IMR-90 (cell line): ENCODE measurements around the gene ANKRD10. TPM values are rescaled to one million over a fixed set of nuclear protein-coding genes. Genes with fewer than 3 reads are reported as not detected.
"Not testable (repeated sequence)": the region's sequence is repeated elsewhere in the genome, so short reads cannot be mapped to it uniquely, and the experiment has no call there.

Source experiments
- ATAC-seq: fragments of 200-7000 bp; cut with Tn5 transposase; 2 replicates; pipeline ENCODE4 v1.9.1; 2020; ENCODE audit warnings: low read depth, mild to moderate bottlenecking, moderate library complexity
- BruUV-seq: library from RNA; stranded (reverse); fragments of 400-500 nt; replicated peaks from 2 replicates; lab custom pipeline; 2021; lab: Mats Ljungman, UMichigan
- CTCF ChIA-PET: fragments of 300-600 bp; formaldehyde crosslinking; extraction: SDS; loops from one replicate; lab custom pipeline; 2021; ENCODE audit warnings: antibody characterized with exemption; lab: Yijun Ruan, JAX
- POLR2A ChIA-PET: fragments of 300-600 bp; sonication (Branson Sonifier 250); formaldehyde crosslinking; loops from one replicate; lab custom pipeline; 2022; ENCODE audit warnings: antibody characterized with exemption; ENCODE audit not compliant: unreplicated experiment; lab: Charles Lee
- DNase-seq: peaks from one replicate; pipeline ENCODE4 v3.0.0; 2013
- H2AFZ ChIP-seq: replicated peaks from 2 replicates; pipeline ENCODE3; 2013; ENCODE audit warnings: low read length, mild to moderate bottlenecking; ENCODE audit not compliant: poor library complexity
- H2AK5ac ChIP-seq: 2 replicates; pipeline ENCODE4 v1.6.1; 2013; ENCODE audit warnings: low read depth, low read length, inconsistent platforms
- H2AK9ac ChIP-seq: replicated peaks from 2 replicates; pipeline ENCODE3; 2013; ENCODE audit warnings: mild to moderate bottlenecking, low read depth, low read length, moderate library complexity; ENCODE audit not compliant: poor library complexity
- H2BK120ac ChIP-seq: 2 replicates; pipeline ENCODE4 v1.6.1; 2013; ENCODE audit warnings: low read depth, low read length, inconsistent platforms
- H2BK15ac ChIP-seq: 3 replicates; pipeline ENCODE4 v1.6.1; 2013; ENCODE audit warnings: low read depth, low read length, inconsistent platforms
- H2BK20ac ChIP-seq: 2 replicates; pipeline ENCODE4 v1.6.1; 2013; ENCODE audit warnings: low read depth, mild to moderate bottlenecking, inconsistent platforms, low read length, moderate library complexity
- H2BK5ac ChIP-seq: 2 replicates; pipeline ENCODE4 v1.6.1; 2013; ENCODE audit warnings: mild to moderate bottlenecking, low read depth, low read length, inconsistent platforms; ENCODE audit not compliant: poor library complexity, severe bottlenecking
- H3K14ac ChIP-seq: replicated peaks from 2 replicates; pipeline ENCODE4 v1.6.1; 2013; ENCODE audit warnings: low read depth, low read length, inconsistent platforms
- H3K18ac ChIP-seq: 2 replicates; pipeline ENCODE4 v1.6.1; 2013; ENCODE audit warnings: low read depth, low read length, control low read depth
- H3K23ac ChIP-seq: 2 replicates; pipeline ENCODE4 v1.6.1; 2013; ENCODE audit warnings: low read depth, low read length, inconsistent platforms
- H3K27ac ChIP-seq: 2 replicates; pipeline ENCODE4 v1.5.1; 2013; ENCODE audit warnings: mild to moderate bottlenecking, control low read depth, low read length; ENCODE audit not compliant: insufficient read depth
- H3K27me3 ChIP-seq: 2 replicates; pipeline ENCODE4 v1.6.1; 2013; ENCODE audit warnings: low read length; ENCODE audit not compliant: control insufficient read depth, insufficient read depth
- H3K36me3 ChIP-seq: 2 replicates; pipeline ENCODE4 v1.6.1; 2013; ENCODE audit warnings: low read length, mixed read lengths; ENCODE audit not compliant: control insufficient read depth, insufficient read depth
- H3K4ac ChIP-seq: 2 replicates; pipeline ENCODE4 v1.6.1; 2013; ENCODE audit warnings: low read depth, low read length, inconsistent platforms
- H3K4me1 ChIP-seq: 2 replicates; pipeline ENCODE4 v1.6.1; 2013; ENCODE audit warnings: low read length, mixed read lengths; ENCODE audit not compliant: control insufficient read depth, insufficient read depth
- H3K4me2 ChIP-seq: 2 replicates; pipeline ENCODE4 v1.6.1; 2013; ENCODE audit warnings: low read depth, mild to moderate bottlenecking, control low read depth, low read length, moderate library complexity
- H3K4me3 ChIP-seq: 2 replicates; pipeline ENCODE4 v1.5.1; 2013; ENCODE audit warnings: low read depth, mild to moderate bottlenecking, control low read depth, low read length, moderate library complexity; ENCODE audit not compliant: insufficient read depth
- H3K56ac ChIP-seq: 2 replicates; pipeline ENCODE4 v1.6.1; 2013; ENCODE audit warnings: low read length, inconsistent platforms; ENCODE audit not compliant: insufficient read depth; ENCODE audit errors: extremely low read depth
- H3K79me1 ChIP-seq, 2 experiments: 2 replicates each; pipeline ENCODE4 v1.6.1; 2013; ENCODE audit warnings: low read length in 2 of 2, inconsistent platforms in 1 of 2, low read depth in 1 of 2
- H3K9ac ChIP-seq: 2 replicates; pipeline ENCODE4 v1.6.1; 2013; ENCODE audit warnings: low read depth, low read length, control low read depth
- H3K9me1 ChIP-seq: 2 replicates; pipeline ENCODE4 v1.6.1; 2013; ENCODE audit warnings: low read length, inconsistent platforms; ENCODE audit not compliant: insufficient read depth
- H3K9me3 ChIP-seq: 2 replicates; pipeline ENCODE4 v1.6.1; 2013; ENCODE audit warnings: low read length; ENCODE audit not compliant: control insufficient read depth, insufficient read depth
- H4K20me1 ChIP-seq: 2 replicates; pipeline ENCODE4 v1.6.1; 2013; ENCODE audit warnings: low read length, inconsistent platforms; ENCODE audit not compliant: insufficient read depth
- H4K5ac ChIP-seq: 2 replicates; pipeline ENCODE4 v1.6.1; 2013; ENCODE audit warnings: mild to moderate bottlenecking, low read depth, low read length, control low read depth
- H4K8ac ChIP-seq, 2 experiments: 2 replicates each; pipeline ENCODE4 v1.6.1; 2013; ENCODE audit warnings: low read depth in 2 of 2, low read length in 2 of 2, control low read depth in 1 of 2, inconsistent platforms in 1 of 2
- H4K91ac ChIP-seq: 2 replicates; pipeline ENCODE4 v1.6.1; 2013; ENCODE audit warnings: low read depth, low read length, inconsistent platforms; ENCODE audit not compliant: insufficient read depth
- BHLHE40 ChIP-seq: fragments of 150-350 bp; IDR thresholded peaks from 2 replicates; pipeline ENCODE4 v1.6.1; 2016; ENCODE audit warnings: mild to moderate bottlenecking, low read depth, low read length
- CEBPB ChIP-seq: IDR thresholded peaks from 2 replicates; pipeline ENCODE4 v1.6.1; 2012; ENCODE audit warnings: low read depth, low read length, improper control_type of control experiment
- FOS ChIP-seq: fragments of 150-350 bp; IDR thresholded peaks from 2 replicates; pipeline ENCODE4 v1.6.1; 2016; ENCODE audit warnings: low read depth, low read length
- MAZ ChIP-seq: IDR thresholded peaks from 2 replicates; pipeline ENCODE4 v1.6.1; 2012; ENCODE audit warnings: low read depth, mild to moderate bottlenecking, low read length, improper control_type of control experiment, moderate library complexity, borderline replicate concordance
- NFE2L2 ChIP-seq: fragments of 150-350 bp; IDR thresholded peaks from 2 replicates; pipeline ENCODE4 v1.6.1; 2016; ENCODE audit warnings: low read depth, mild to moderate bottlenecking, low read length
- POLR2A ChIP-seq: IDR thresholded peaks from 2 replicates; pipeline ENCODE4 v1.6.1; 2012; ENCODE audit warnings: mild to moderate bottlenecking, low read depth, low read length
- WGBS, 2 experiments: methylation state at CpG; one replicate each; pipeline versions ENCODE4 v1.1.5 to v1.1.7; 2013; ENCODE audit warnings: missing lambda C conversion rate in 2 of 2; ENCODE audit not compliant: insufficient read length in 1 of 2; ENCODE audit errors: extremely low coverage in 2 of 2; 5-methylcytosine and 5-hydroxymethylcytosine counted together
- dilution Hi-C: fragments of 300-500 bp; cut with HindIII; formaldehyde crosslinking; loops from one replicate; pipeline ENCODE4 v1.14.3; 2018; ENCODE audit warnings: low sequenced_read_pairs; ENCODE audit not compliant: unreplicated experiment
- in situ Hi-C: fragments of 300-500 bp; cut with MboI; formaldehyde crosslinking; loops from 3 replicates; pipeline ENCODE4 v1.14.3; 2019; ENCODE audit warnings: low sequenced_read_pairs, inconsistent platforms, mixed read lengths
- intact Hi-C: fragments of 100-400 bp; cut with micrococcal nuclease; formaldehyde crosslinking; loops from 2 replicates; pipeline ENCODE4 v1.10.0; 2022
- polyA plus RNA-seq, 3 experiments: library from polyadenylated mRNA; depleted of rRNA; stranded (reverse); fragments of >200 nt; gene quantifications; 2 replicates each; pipeline ENCODE4 v1.2.3, GENCODE V29; 2012; ENCODE audit warnings: low replicate concordance in 1 of 3
- total RNA-seq: library from RNA; depleted of rRNA; stranded (reverse); fragments of >200 nt; gene quantifications from 2 replicates; pipeline ENCODE4 v1.2.3, GENCODE V29; 2012
- TF ChIP-seq, protein P1 (sequence below): fragments of 150-350 bp; IDR thresholded peaks from 2 replicates; pipeline ENCODE4 v1.6.1; 2017; ENCODE audit warnings: mild to moderate bottlenecking, antibody characterized with exemption, low read length, low read depth

ANKRD10 gene
- total and polyA plus RNA-seq, 2 of the 4 experiments (the other 2 are of a cell fraction), result 18.3 to 31.1 TPM

DNA sequence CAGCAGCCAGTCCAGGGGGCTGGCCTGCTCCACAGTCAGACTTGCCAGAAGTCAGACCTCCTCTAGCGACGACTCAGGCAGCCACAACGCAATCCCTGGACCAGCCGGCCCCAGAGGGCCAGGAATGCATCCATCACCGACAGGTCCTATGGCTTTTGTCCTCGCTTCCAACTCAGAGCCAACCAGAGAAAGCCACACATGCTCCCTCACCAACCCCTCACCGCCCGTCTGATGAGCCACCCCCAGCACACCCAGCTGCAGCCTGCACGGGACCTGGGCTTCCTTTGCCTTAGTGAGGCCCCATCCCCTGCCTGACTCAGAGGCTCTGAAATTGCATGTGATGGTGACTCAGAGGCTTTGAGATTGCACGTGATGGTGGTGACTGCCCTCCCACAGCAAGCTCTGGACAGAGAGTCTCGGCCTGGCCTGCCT is 40.2 kb upstream of the ANKRD10 start:
- no CpG with 5 or more reads among the region's 11 CpGs for WGBS, 2 experiments
- in situ Hi-C loops, dilution Hi-C loops, BruUV-seq, H3K36me3 ChIP-seq, H3K79me1 ChIP-seq, H3K9me1 ChIP-seq, H3K4me3 ChIP-seq, CTCF ChIA-PET, H3K9me3 ChIP-seq, H4K20me1 ChIP-seq, H3K27me3 ChIP-seq: not testable (repeated sequence)
- TF ChIP-seq FOS (peak; percentile 93), BHLHE40 (peak; percentile 98), POLR2A (peak; percentile 31; the same call in 1 of the 2 replicates), CEBPB (peak; percentile 57; the same call in 1 of the 2 replicates), NFE2L2 (peak; percentile 55; the same call in 1 of the 2 replicates), MAZ (peak; percentile 82; the same call in 1 of the 2 replicates)
- TF ChIP-seq, protein P1, sequence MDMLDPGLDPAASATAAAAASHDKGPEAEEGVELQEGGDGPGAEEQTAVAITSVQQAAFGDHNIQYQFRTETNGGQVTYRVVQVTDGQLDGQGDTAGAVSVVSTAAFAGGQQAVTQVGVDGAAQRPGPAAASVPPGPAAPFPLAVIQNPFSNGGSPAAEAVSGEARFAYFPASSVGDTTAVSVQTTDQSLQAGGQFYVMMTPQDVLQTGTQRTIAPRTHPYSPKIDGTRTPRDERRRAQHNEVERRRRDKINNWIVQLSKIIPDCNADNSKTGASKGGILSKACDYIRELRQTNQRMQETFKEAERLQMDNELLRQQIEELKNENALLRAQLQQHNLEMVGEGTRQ, result peak; percentile 85
- peak; percentile 98 for ATAC-seq
- Histone ChIP-seq H4K5ac (peak overlapping the region; percentile 96), H2BK15ac (0 out of 3 replicates have a peak overlapping the region, but pooled peaks have one; percentile 97), H2BK120ac (peak overlapping the region; percentile 97), H3K18ac (peak overlapping the region; percentile 90), H2AFZ (peak overlapping the region; percentile 75), H3K27ac (peak overlapping the region; percentile 96), H2BK5ac (peak overlapping the region; percentile 91), H3K4me1 (peaks cover 16% of the 10 kb centered on the region), H3K4ac (peak overlapping the region; percentile 95), H2BK20ac (peak overlapping the region; percentile 96), H3K14ac (peak overlapping the region; percentile 86), H3K56ac (peak overlapping the region; percentile 79; the same call in 1 of the 2 replicates), H2AK5ac (peak overlapping the region; percentile 94; the same call in 1 of the 2 replicates), H3K4me2 (peak overlapping the region; percentile 14; the same call in 1 of the 2 replicates), H2AK9ac (peak overlapping the region; percentile 67), H4K91ac (peak overlapping the region; percentile 92), H3K23ac (0 out of 2 replicates have a peak overlapping the region, but pooled peaks have one; percentile 1), H3K9ac (peak overlapping the region; percentile 55), H4K8ac (peak overlapping the region; percentile 72 to 92; a peak in 3 of 4 replicates)
- DNase-seq, result peak; percentile 99
- intact Hi-C loops, result loop anchor here (2.0 kb wide), 1 partner anchor 38 kb away; no protein-coding TSS in a partner anchor
- POLR2A ChIA-PET, result interaction anchor here (0.7 kb wide), 1 partner anchor 12 kb away, joined by 3 read pairs; no protein-coding TSS in a partner anchor

GRCh38 chr13:110954533-110954920 is 39.7 kb upstream of the ANKRD10 start:
- H3K36me3 ChIP-seq, CTCF ChIA-PET, H4K20me1 ChIP-seq, H3K9me3 ChIP-seq, H3K9me1 ChIP-seq, dilution Hi-C loops, H3K27me3 ChIP-seq, ATAC-seq, BruUV-seq, POLR2A ChIA-PET, H3K4me3 ChIP-seq, H3K9ac ChIP-seq, H3K79me1 ChIP-seq, H2AFZ ChIP-seq, DNase-seq: not testable (repeated sequence)
- Histone ChIP-seq H3K4me1 (peaks cover 16% of the 10 kb centered on the region), H4K8ac (peak overlapping the region; percentile 72 to 92), H3K23ac (0 out of 2 replicates have a peak overlapping the region, but pooled peaks have one; percentile 1), H2BK20ac (peak overlapping the region; percentile 86), H3K27ac (peak overlapping the region; percentile 94), H2AK9ac (peak overlapping the region; percentile 67), H2BK120ac (peak overlapping the region; percentile 82), H2BK15ac (peak overlapping the region; percentile 97; the same call in 2 of the 3 replicates), H3K4me2 (peak overlapping the region; percentile 14; the same call in 1 of the 2 replicates), H4K91ac (peak overlapping the region; percentile 92), H4K5ac (peak overlapping the region; percentile 96), H3K4ac (peak overlapping the region; percentile 95), H2BK5ac (peak overlapping the region; percentile 91), H3K18ac (peak overlapping the region; percentile 90), H3K56ac (peak overlapping the region; percentile 33; the same call in 1 of the 2 replicates), H2AK5ac (peak overlapping the region; percentile 94), H3K14ac (peak overlapping the region; percentile 86)
- in situ Hi-C loops, result loop anchor here (5.0 kb wide), 1 partner anchor 37 kb away; the partner anchor contains the start of gene ANKRD10
- WGBS, 2 experiments, result 94% methylated on average over 8 of the region's 15 CpGs; no CpG with 5 or more reads in 1 of the 2 experiments
- intact Hi-C loops, result loop anchor here (2.0 kb wide), 1 partner anchor 38 kb away; no protein-coding TSS in a partner anchor
